Peyer's patch (tissue), 4 donors: ENCODE data around the gene ERCC2.

Source experiments
- POLR2A ChIP-seq, 2 donors: fragments of 450-650 bp; IDR thresholded peaks; one replicate each; pipeline ENCODE4 v1.5.1; 2017; ENCODE audit warnings: antibody characterized with exemption in 2 of 2, mild to moderate bottlenecking in 2 of 2, moderate library complexity in 2 of 2
- TF ChIP-seq, protein P1 (sequence below), 6 experiments: fragments of 450-650 bp in 4 of 6; fragments of 200-600 bp in 2 of 6; sonication (generic) in 1 of 6; IDR thresholded peaks; one replicate each; pipeline ENCODE4 v1.5.1; 2017 to 2019; ENCODE audit warnings: antibody characterized with exemption in 6 of 6, mild to moderate bottlenecking in 3 of 6, moderate library complexity in 1 of 6

DNA sequence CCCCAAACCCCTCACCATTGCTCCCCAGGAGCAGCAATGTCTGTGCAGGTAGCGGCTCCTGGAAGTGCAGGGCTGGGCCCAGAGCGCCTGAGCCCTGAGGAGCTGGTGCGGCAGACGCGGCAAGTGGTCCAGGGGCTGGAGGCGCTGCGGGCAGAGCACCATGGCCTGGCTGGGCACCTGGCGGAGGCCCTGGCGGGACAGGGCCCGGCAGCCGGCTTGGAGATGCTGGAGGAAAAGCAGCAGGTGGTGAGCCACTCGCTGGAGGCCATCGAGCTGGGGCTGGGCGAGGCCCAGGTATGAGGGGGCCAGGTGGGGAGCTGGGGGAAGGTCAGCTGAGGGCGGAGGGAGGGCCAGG lies 24.9 kb downstream of the ERCC2 start:
- TF ChIP-seq POLR2A (IDR thresholded peaks at IDR 0.05), result no peak
- TF ChIP-seq, protein P1, sequence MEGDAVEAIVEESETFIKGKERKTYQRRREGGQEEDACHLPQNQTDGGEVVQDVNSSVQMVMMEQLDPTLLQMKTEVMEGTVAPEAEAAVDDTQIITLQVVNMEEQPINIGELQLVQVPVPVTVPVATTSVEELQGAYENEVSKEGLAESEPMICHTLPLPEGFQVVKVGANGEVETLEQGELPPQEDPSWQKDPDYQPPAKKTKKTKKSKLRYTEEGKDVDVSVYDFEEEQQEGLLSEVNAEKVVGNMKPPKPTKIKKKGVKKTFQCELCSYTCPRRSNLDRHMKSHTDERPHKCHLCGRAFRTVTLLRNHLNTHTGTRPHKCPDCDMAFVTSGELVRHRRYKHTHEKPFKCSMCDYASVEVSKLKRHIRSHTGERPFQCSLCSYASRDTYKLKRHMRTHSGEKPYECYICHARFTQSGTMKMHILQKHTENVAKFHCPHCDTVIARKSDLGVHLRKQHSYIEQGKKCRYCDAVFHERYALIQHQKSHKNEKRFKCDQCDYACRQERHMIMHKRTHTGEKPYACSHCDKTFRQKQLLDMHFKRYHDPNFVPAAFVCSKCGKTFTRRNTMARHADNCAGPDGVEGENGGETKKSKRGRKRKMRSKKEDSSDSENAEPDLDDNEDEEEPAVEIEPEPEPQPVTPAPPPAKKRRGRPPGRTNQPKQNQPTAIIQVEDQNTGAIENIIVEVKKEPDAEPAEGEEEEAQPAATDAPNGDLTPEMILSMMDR (IDR thresholded peaks at IDR 0.05), result no peak
